ENCODE results near the gene NFATC2.

- no peak for TF ChIP-seq SP1 (IDR thresholded peaks at IDR 0.05)
- no peak for TF ChIP-seq ARNT (IDR thresholded peaks at IDR 0.05)
- TF ChIP-seq BHLHE40 (IDR thresholded peaks at IDR 0.05; ENCODE audit: borderline replicate concordance), result no peak
- TF ChIP-seq ZNF384 (IDR thresholded peaks at IDR 0.05), result no peak
- TF ChIP-seq L3MBTL2 (conservative IDR thresholded peaks at IDR 0.05), result no peak
- no peak for TF ChIP-seq TARDBP (IDR thresholded peaks at IDR 0.05)
- TF ChIP-seq CTBP1 (IDR thresholded peaks at IDR 0.05; ENCODE audit: borderline replicate concordance), result no peak
- TF ChIP-seq ELF4 (IDR thresholded peaks at IDR 0.05), result no peak
- no peak for TF ChIP-seq FOXK2 (IDR thresholded peaks at IDR 0.05)
- TF ChIP-seq SUZ12 (IDR thresholded peaks at IDR 0.05), result no peak
These were observed 6.1 kb downstream of the NFATC2 start for GRCh38 chr20:51536116-51537069.
